Measurements from ENCODE around the gene LRGUK. TPM values are rescaled to one million over a fixed set of nuclear protein-coding genes. Genes with fewer than 3 reads are reported as not detected.

The LRGUK gene
- total and polyA plus RNA-seq, 9 donors, result 0.23 to 1.0 (median 0.38) TPM

GRCh38 chr7:134126146-134126545 is 994 bp upstream of the LRGUK start:
- H3K36me3 ChIP-seq (ENCODE audit: control insufficient read depth, insufficient read depth, low read length), result no peaks in the 10 kb centered on the region
- H3K9me3 ChIP-seq (replicated peaks; ENCODE audit: control insufficient read depth, low read depth, low read length), result no peaks in the 10 kb centered on the region
- H3K4me1 ChIP-seq (ENCODE audit: control insufficient read depth, insufficient read depth, low read length), result peaks cover 9% of the 10 kb centered on the region
- H3K27me3 ChIP-seq (ENCODE audit: control insufficient read depth, insufficient read depth, low read length), result no peaks in the 10 kb centered on the region
- no peak for DNase-seq
- no CpG with 5 or more reads among the region's 5 CpGs for whole genome bisulfite sequencing (ENCODE audit: insufficient coverage)
- no peak overlapping the region for H3K27ac ChIP-seq (ENCODE audit: low read length)
- no peak overlapping the region for H3K4me3 ChIP-seq (ENCODE audit: low read length)

DNA sequence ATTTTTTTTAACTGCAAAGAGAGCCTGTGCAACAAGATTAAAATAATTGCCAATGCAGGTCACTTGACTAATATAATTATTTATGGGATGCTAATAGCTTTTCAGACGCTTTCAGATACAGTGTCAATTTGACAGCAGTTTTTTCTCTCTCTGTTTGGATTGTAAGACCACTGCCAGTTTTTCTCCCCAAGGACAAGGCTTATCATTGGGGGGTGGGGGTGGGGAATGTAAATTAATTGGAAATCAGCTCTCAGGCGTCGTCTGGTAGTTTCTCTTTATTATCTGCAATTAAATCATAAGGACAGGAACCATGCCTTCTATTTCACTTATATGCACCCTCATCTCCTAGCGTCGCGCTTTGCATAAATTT is 559 bp upstream of the LRGUK start:
- H3K27me3 ChIP-seq (ENCODE audit: control insufficient read depth, insufficient read depth, low read length), result no peaks in the 10 kb centered on the region
- no peaks in the 10 kb centered on the region for H3K36me3 ChIP-seq (ENCODE audit: control insufficient read depth, insufficient read depth, low read length)
- peak overlapping the region; percentile 65 for H3K4me3 ChIP-seq (ENCODE audit: low read length)
- DNase-seq, result no peak
- H3K4me1 ChIP-seq (ENCODE audit: control insufficient read depth, insufficient read depth, low read length), result peaks cover 9% of the 10 kb centered on the region
- H3K9me3 ChIP-seq (replicated peaks; ENCODE audit: control insufficient read depth, low read depth, low read length), result no peaks in the 10 kb centered on the region
- no peak overlapping the region for H3K27ac ChIP-seq (ENCODE audit: low read length)
- WGBS (ENCODE audit: insufficient coverage), result 4% methylated on average over 4 of the region's 6 CpGs

GRCh38 chr7:134128829-134129228 is 1.7 kb downstream of the LRGUK start:
- no peaks in the 10 kb centered on the region for H3K27me3 ChIP-seq (ENCODE audit: control insufficient read depth, insufficient read depth, low read length)
- 70% methylated on average over 1 of the region's 5 CpGs for WGBS (ENCODE audit: insufficient coverage)

DNA sequence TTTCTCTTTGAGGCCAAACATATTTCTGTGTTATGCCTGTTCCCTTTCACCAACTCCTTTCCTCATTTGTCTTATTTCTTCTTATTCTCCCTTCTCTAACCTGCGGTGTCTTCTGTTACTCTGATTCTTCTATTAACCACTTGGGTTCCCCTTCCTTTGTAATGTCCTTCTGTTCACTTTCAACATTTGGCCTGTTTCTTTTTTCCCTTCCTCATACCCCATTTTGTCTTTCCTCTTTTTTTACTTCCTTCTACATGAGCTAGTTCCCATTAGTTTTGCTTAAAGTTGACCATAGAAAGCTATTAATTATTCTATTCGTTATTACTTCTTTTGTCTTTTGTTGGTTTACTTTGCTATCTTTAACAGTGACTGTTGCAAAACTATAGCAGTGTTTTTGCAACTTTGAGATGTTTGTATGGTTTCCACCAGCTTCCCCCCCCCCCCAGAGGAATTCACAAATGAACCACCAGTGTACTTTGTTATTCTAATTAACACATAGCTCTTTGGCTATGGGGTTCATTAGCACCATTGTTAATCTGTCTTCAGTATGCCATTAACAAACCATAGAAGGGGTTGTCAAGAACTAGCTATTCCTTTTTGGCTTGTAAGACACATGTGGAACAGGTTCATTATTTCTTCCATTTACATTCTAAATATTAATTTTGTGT is 2.9 kb downstream of the LRGUK start:
- 29% methylated on average over 1 of the region's 2 CpGs for WGBS (ENCODE audit: insufficient coverage)
- Histone ChIP-seq H3K4me1 (ENCODE audit: control insufficient read depth, insufficient read depth, low read length) (peaks cover 9% of the 10 kb centered on the region), H3K4me3 (ENCODE audit: low read length) (no peak overlapping the region), H3K9me3 (replicated peaks; ENCODE audit: control insufficient read depth, low read depth, low read length) (no peaks in the 10 kb centered on the region), H3K27ac (ENCODE audit: low read length) (no peak overlapping the region), H3K36me3 (ENCODE audit: control insufficient read depth, insufficient read depth, low read length) (no peaks in the 10 kb centered on the region), H3K27me3 (ENCODE audit: control insufficient read depth, insufficient read depth, low read length) (no peaks in the 10 kb centered on the region)
- no peak for DNase-seq

More at GRCh38 chr7:134128829-134129228, 1.7 kb downstream of the LRGUK start:
- Histone ChIP-seq H3K27ac (ENCODE audit: low read length) (no peak overlapping the region), H3K4me1 (ENCODE audit: control insufficient read depth, insufficient read depth, low read length) (peaks cover 9% of the 10 kb centered on the region), H3K4me3 (ENCODE audit: low read length) (no peak overlapping the region), H3K9me3 (replicated peaks; ENCODE audit: control insufficient read depth, low read depth, low read length) (no peaks in the 10 kb centered on the region), H3K36me3 (ENCODE audit: control insufficient read depth, insufficient read depth, low read length) (no peaks in the 10 kb centered on the region)
- no peak for DNase-seq

DNA sequence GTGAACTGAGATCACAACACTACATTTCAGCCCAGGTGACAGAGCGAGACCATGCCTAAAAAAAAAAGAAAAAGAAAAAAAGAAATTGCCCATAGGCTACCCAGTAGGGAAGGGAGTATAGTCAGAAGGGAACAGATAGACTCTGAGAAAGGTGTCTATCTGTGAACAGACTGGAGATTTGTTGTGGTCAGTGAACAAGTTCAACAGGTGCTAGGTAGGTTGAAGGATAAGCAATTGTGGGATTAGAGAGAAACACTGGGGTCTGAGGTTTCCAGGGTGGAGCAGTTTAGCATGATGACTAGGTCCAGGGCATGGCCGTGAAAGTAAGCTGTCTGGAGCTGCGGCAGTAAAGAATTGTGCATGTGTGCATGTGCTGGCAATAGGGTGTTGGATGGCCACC is 6.9 kb downstream of the LRGUK start:
- Histone ChIP-seq H3K36me3 (ENCODE audit: control insufficient read depth, insufficient read depth, low read length) (no peaks in the 10 kb centered on the region), H3K9me3 (replicated peaks; ENCODE audit: control insufficient read depth, low read depth, low read length) (no peaks in the 10 kb centered on the region), H3K4me1 (ENCODE audit: control insufficient read depth, insufficient read depth, low read length) (no peaks in the 10 kb centered on the region), H3K27me3 (ENCODE audit: control insufficient read depth, insufficient read depth, low read length) (no peaks in the 10 kb centered on the region), H3K4me3 (ENCODE audit: low read length) (no peak overlapping the region), H3K27ac (ENCODE audit: low read length) (no peak overlapping the region)
- WGBS (ENCODE audit: insufficient coverage), result 93% methylated on average over 2 of the region's 3 CpGs
- DNase-seq, result no peak

- no peaks in the 10 kb centered on the region for H3K27me3 ChIP-seq (ENCODE audit: control insufficient read depth, insufficient read depth, low read length)
- no peak overlapping the region for H3K4me3 ChIP-seq (ENCODE audit: low read length)
- no peak overlapping the region for H3K27ac ChIP-seq (ENCODE audit: low read length)
- H3K36me3 ChIP-seq (ENCODE audit: control insufficient read depth, insufficient read depth, low read length), result no peaks in the 10 kb centered on the region
- H3K9me3 ChIP-seq (replicated peaks; ENCODE audit: control insufficient read depth, low read depth, low read length), result no peaks in the 10 kb centered on the region
- no peaks in the 10 kb centered on the region for H3K4me1 ChIP-seq (ENCODE audit: control insufficient read depth, insufficient read depth, low read length)
- peak; percentile 63 for DNase-seq
- WGBS (ENCODE audit: insufficient coverage), result 49% methylated on average over 16 of the region's 18 CpGs
Measured at GRCh38 chr7:134140889-134141867, 14.0 kb downstream of the LRGUK start.

- Histone ChIP-seq H3K4me1 (ENCODE audit: control insufficient read depth, insufficient read depth, low read length) (no peaks in the 10 kb centered on the region), H3K36me3 (ENCODE audit: control insufficient read depth, insufficient read depth, low read length) (no peaks in the 10 kb centered on the region), H3K4me3 (ENCODE audit: low read length) (no peak overlapping the region), H3K27me3 (ENCODE audit: control insufficient read depth, insufficient read depth, low read length) (no peaks in the 10 kb centered on the region), H3K9me3 (replicated peaks; ENCODE audit: control insufficient read depth, low read depth, low read length) (no peaks in the 10 kb centered on the region), H3K27ac (ENCODE audit: low read length) (no peak overlapping the region)
- no peak for DNase-seq
- WGBS (ENCODE audit: insufficient coverage), result no CpG with 5 or more reads among the region's 5 CpGs
Measured at GRCh38 chr7:134141868-134142264, 14.7 kb downstream of the LRGUK start.

GRCh38 chr7:134153493-134154136 is 26.5 kb downstream of the LRGUK start:
- H3K27ac ChIP-seq (ENCODE audit: low read length), result no peak overlapping the region
- no peaks in the 10 kb centered on the region for H3K36me3 ChIP-seq (ENCODE audit: control insufficient read depth, insufficient read depth, low read length)
- no peaks in the 10 kb centered on the region for H3K27me3 ChIP-seq (ENCODE audit: control insufficient read depth, insufficient read depth, low read length)
- H3K9me3 ChIP-seq (replicated peaks; ENCODE audit: control insufficient read depth, low read depth, low read length), result no peaks in the 10 kb centered on the region
- DNase-seq, result no peak
- no peak overlapping the region for H3K4me3 ChIP-seq (ENCODE audit: low read length)
- no CpG with 5 or more reads among the region's 3 CpGs for WGBS (ENCODE audit: insufficient coverage)
- no peaks in the 10 kb centered on the region for H3K4me1 ChIP-seq (ENCODE audit: control insufficient read depth, insufficient read depth, low read length)

GRCh38 chr7:134154581-134155130 is 27.5 kb downstream of the LRGUK start:
- Histone ChIP-seq H3K27me3 (ENCODE audit: control insufficient read depth, insufficient read depth, low read length) (no peaks in the 10 kb centered on the region), H3K9me3 (replicated peaks; ENCODE audit: control insufficient read depth, low read depth, low read length) (no peaks in the 10 kb centered on the region), H3K27ac (ENCODE audit: low read length) (no peak overlapping the region), H3K4me1 (ENCODE audit: control insufficient read depth, insufficient read depth, low read length) (no peaks in the 10 kb centered on the region), H3K36me3 (ENCODE audit: control insufficient read depth, insufficient read depth, low read length) (no peaks in the 10 kb centered on the region), H3K4me3 (ENCODE audit: low read length) (no peak overlapping the region)
- DNase-seq, result no peak
- WGBS (ENCODE audit: insufficient coverage), result 100% methylated on average over 1 of the region's 2 CpGs

DNA sequence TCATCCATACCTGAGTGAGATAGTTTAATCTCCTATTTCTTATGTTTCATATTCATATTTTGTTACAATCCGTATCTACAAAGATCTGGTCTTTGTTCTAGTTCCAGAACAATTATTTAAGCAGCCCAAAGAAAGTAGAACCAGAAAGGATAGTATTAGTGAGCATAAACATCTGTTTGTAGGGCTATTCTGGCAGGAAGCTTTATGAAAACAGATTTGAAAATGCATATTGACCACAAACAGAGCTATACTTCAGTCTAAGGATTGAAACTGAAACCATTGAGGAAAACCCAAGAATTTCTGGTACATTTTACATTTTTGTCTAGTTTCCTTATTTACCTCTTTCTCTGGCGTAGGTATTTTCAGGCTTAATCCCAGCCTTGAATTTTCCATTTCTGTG is 28.1 kb downstream of the LRGUK start:
- no peak overlapping the region for H3K4me3 ChIP-seq (ENCODE audit: low read length)
- no peaks in the 10 kb centered on the region for H3K9me3 ChIP-seq (replicated peaks; ENCODE audit: control insufficient read depth, low read depth, low read length)
- no peaks in the 10 kb centered on the region for H3K36me3 ChIP-seq (ENCODE audit: control insufficient read depth, insufficient read depth, low read length)
- no peaks in the 10 kb centered on the region for H3K27me3 ChIP-seq (ENCODE audit: control insufficient read depth, insufficient read depth, low read length)
- no peaks in the 10 kb centered on the region for H3K4me1 ChIP-seq (ENCODE audit: control insufficient read depth, insufficient read depth, low read length)
- no peak for DNase-seq
- WGBS (ENCODE audit: insufficient coverage), result no CpG with 5 or more reads among the region's 2 CpGs
- H3K27ac ChIP-seq (ENCODE audit: low read length), result no peak overlapping the region

Data from muscle of leg (tissue), 11 donors.